GM12891 (cell line): Measurements from ENCODE around the gene FGGY.

Source experiments
- POLR2A ChIP-seq: IDR thresholded peaks from 2 replicates; pipeline ENCODE4 v1.6.1; 2011; ENCODE audit warnings: low read depth, low read length, control low read depth
- POLR2AphosphoS5 ChIP-seq: IDR thresholded peaks from 2 replicates; pipeline ENCODE4 v1.6.1; 2011; ENCODE audit warnings: low read depth, low read length, control low read depth

DNA sequence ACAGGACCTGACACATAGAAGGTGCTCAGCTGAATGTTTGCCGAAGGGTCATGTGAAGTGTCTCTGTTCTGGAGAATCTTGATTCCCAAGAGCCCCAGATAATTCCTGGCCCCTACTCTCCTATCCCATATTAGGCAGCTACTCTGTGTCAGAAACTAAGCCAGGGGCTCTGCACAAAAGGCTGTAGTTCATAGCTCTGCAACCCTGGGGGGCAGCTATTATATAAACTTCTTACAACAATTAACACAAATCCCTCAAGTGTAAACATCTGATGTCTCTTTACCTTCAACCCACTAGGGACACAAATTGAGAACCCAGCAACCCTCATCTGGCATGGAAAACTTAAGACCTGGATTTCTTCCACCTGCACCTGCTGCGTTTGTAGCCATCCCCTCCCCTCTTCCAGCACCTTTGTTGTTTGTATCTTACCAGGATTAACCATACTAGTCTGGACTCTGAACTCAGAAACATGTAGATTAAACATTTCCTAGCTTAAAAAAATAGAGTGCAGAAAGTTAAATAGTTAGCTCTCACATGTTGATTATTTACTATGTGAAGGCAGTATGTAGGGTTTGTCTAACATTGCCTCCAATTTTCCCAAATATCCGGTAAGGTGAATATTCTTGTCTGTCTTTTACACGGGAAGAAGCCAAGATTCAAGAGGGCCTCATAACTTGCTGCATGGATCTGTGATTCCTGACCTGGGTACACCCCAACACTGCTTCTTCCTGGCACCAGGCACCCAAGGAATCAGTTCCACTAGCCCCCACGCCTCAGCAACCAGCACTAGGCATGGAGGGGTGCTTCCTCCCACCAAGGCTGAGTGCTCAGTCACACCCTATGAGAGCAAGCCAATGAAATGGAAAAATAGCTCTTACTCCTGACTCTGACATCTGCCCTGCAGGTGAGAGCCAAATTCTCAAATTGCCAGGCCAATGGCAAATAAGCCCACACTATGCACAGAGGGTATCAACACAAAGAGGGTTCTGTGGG, 297.2 kb downstream of the FGGY start:
- TF ChIP-seq POLR2A, result no peak
- no peak for TF ChIP-seq POLR2AphosphoS5
